Heart left ventricle (tissue), 16 donors: Measurements from ENCODE around the gene AMER3. TPM values are rescaled to one million over a fixed set of nuclear protein-coding genes. Genes with fewer than 3 reads are reported as not detected.
A peak's percentile ranks its signal among the peaks of the same experiment; 100 is the strongest.

ENCODE experiments used
- ATAC-seq, 4 donors: fragments of 200-7000 bp; cut with Tn5 transposase; one replicate each; pipeline ENCODE4 v1.9.1; 2020 to 2022; ENCODE audit warnings: moderate library complexity in 4 of 4, mild to moderate bottlenecking in 3 of 4, moderate number of reproducible peaks in 1 of 4
- DNase-seq, 5 donors: peaks; one replicate each; pipeline ENCODE4 v3.0.0-alpha.2; 2020
- H3K27ac ChIP-seq, 12 donors: fragments of 200-600 bp; sonication (generic) in 4 of 12; one replicate each; pipeline versions ENCODE4 v1.5.0 to v1.8.0; 2016 to 2022; ENCODE audit warnings: mild to moderate bottlenecking in 2 of 12
- H3K27me3 ChIP-seq, 9 donors: fragments of 200-600 bp; sonication (generic) in 2 of 9; one replicate each; pipeline versions ENCODE4 v1.5.1 to v1.8.0; 2016 to 2022; ENCODE audit warnings: mild to moderate bottlenecking in 3 of 9
- H3K36me3 ChIP-seq, 9 donors: fragments of 200-600 bp; sonication (generic) in 2 of 9; one replicate each; pipeline versions ENCODE4 v1.5.0 to v1.8.0; 2018 to 2022; ENCODE audit warnings: mild to moderate bottlenecking in 2 of 9
- H3K4me1 ChIP-seq, 12 donors: fragments of 200-600 bp; sonication (generic) in 4 of 12; one replicate each; pipeline versions ENCODE4 v1.5.0 to v1.8.0; 2016 to 2022; ENCODE audit warnings: mild to moderate bottlenecking in 3 of 12
- H3K4me3 ChIP-seq, 12 donors: fragments of 200-600 bp; sonication (generic) in 4 of 12; one replicate each; pipeline versions ENCODE4 v1.5.0 to v1.8.0; 2017 to 2022; ENCODE audit warnings: mild to moderate bottlenecking in 9 of 12, moderate library complexity in 4 of 12
- H3K9me3 ChIP-seq, 12 donors: fragments of 200-600 bp; sonication (generic) in 4 of 12; one replicate each; pipeline versions ENCODE4 v1.5.0 to v1.8.0; 2016 to 2022; ENCODE audit warnings: mild to moderate bottlenecking in 1 of 12
- CTCF ChIP-seq, 12 donors: fragments of 200-600 bp; sonication (generic) in 4 of 12; IDR thresholded peaks; one replicate each; pipeline versions ENCODE4 v1.5.0 to v1.8.0; 2018 to 2022; ENCODE audit warnings: antibody characterized with exemption in 12 of 12, mild to moderate bottlenecking in 5 of 12
- POLR2A ChIP-seq, 2 donors: fragments of 450-650 bp; IDR thresholded peaks; one replicate each; pipeline ENCODE4 v1.6.1; 2017; ENCODE audit warnings: antibody characterized with exemption in 2 of 2, mild to moderate bottlenecking in 2 of 2, moderate library complexity in 2 of 2
- WGBS, 4 donors: extraction: QIAGEN DNeasy Blood & Tissue Kit in 2 of 4; methylation state at CpG; one replicate each; pipeline versions ENCODE4 v1.1.5 to v1.1.7; 2013 to 2018; 5-methylcytosine and 5-hydroxymethylcytosine counted together
- intact Hi-C, 10 donors: fragments of 100-400 bp; cut with DNase I; formaldehyde crosslinking; loops; one replicate each; pipeline versions ENCODE4 v1.11.1 to v1.14.2; 2022
- polyA plus RNA-seq, 2 donors: library from polyadenylated mRNA; stranded (reverse); fragments of 200-250 nt; gene quantifications; one replicate each; pipeline ENCODE4 v1.2.3, GENCODE V29; 2013
- total RNA-seq, 9 donors: library from RNA; depleted of rRNA in 2 of 9; stranded (reverse); fragments of >200 nt in 2 of 9; fragmentation: NEBNext Ultra II Directional in 3 of 9; extraction: Animal tissue kit (Norgen Biotek cat#: 25700) in 3 of 9; gene quantifications; one replicate each; pipeline versions ENCODE4 v1.1.0 to v1.2.4, GENCODE V29; 2016 to 2023
- donor health status: ischemic (EF 13 %, LVEDD 7.1; RV severe dilation, severe dysfunction).
- donor health status: healthy with polysubstance abuse.
- donor health status: DM: no; HTN: yes; CAD: no.
- donor health status: DM: no; HTN: no; CAD: no.
- donor health status: ischemic (EF 25% LVEDD 6.9; RV normal size, moderate dysfunction).
- donor health status: ischemic (EF 25% LVEDD 5.7; RV mildly dilated, moderate dysfunction).
- donor health status: healthy.
- donor health status: DM: yes; HTN: yes; CAD: no.
- donor health status: ischemic (EF 35%, LVEDD 5.7; RV mildly dilated, moderate dysfunction).
- donor health status: nonischemic (EF 11% LVEDD 7.7; RV severe dilation, severe dysfunction).
- donor health status: DM: yes; HTN: yes; CAD: no.
- donor health status: PGD.
- donor health status: ischemic (EF 29% LVEDD 5.4; RV normal size, mild dysfunction).
- donor health status: nonischemic (EF 23%, LVEDD 6.1; RV moderate dilation, normal function).

AMER3 gene
- total and polyA plus RNA-seq, 11 donors, result not detected

GRCh38 chr2:130756053-130756873, 923 bp downstream of the AMER3 start:
- peak; percentile 50 to 84 (median 68) for ATAC-seq

DNA sequence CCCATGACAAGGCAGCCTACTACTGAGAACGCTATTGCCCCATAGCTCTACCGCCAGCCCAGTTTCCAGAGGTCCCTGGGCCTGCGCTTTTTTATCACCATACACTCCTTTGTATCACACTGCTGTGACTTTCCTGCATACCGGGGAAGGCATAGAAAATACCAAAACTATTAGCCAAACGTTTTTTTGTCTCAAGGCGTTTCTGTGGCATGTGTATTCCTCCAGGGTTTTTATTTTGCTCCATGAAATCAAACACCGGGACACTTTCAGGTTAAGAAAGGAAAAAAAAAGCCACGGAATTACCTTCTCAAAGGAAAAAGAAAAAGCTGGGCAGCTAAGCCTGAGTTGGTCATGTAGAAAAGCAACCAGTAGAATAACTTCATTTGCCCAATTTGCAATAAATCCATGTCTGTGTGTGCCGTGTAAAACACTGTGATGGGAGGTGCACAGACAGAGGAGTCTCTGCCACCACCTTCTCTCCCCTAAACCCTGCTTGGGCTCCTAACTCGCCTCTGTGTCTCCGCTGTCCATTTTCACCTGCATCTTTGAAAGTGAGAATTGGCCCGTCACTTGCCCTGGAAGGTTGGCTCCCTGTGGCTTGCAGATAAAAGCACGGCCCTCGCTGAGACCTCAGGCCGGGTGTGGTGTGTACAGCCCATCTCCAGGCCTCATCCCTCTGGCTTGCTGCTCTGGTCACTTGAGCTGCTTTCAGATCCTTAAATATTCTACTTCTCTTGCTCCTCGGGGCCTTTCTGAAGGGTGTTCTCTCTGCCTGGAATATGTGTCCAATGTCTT, 1.7 kb downstream of the AMER3 start:
- Histone ChIP-seq H3K27me3 (peaks cover 16 to 74% (median 35%) of the 10 kb centered on the region in 9 donors), H3K27ac (no peak overlapping the region), H3K9me3 (no peaks in the 10 kb centered on the region), H3K36me3 (no peaks in the 10 kb centered on the region), H3K4me3 (no peak overlapping the region), H3K4me1 (peaks cover 0 to 15% (median 0%) of the 10 kb centered on the region in 12 donors)
- intact Hi-C loops, result no loop called here
- DNase-seq (no peak), ATAC-seq (no peak)
- 22 to 29% (median 27%) methylated on average over 16 of the region's 16 CpGs for WGBS, 4 donors
- TF ChIP-seq POLR2A (IDR thresholded peaks at IDR 0.05) (no peak), CTCF (IDR thresholded peaks at IDR 0.05) (no peak)

More at GRCh38 chr2:130756053-130756873, 923 bp downstream of the AMER3 start:
- Histone ChIP-seq H3K4me3 (peak overlapping the region in 8 of 12 donors; percentile 17 to 45 (median 32)), H3K4me1 (peaks cover 0 to 15% (median 0%) of the 10 kb centered on the region in 12 donors), H3K27me3 (peaks cover 16 to 76% (median 35%) of the 10 kb centered on the region in 9 donors), H3K27ac (no peak overlapping the region), H3K9me3 (no peaks in the 10 kb centered on the region), H3K36me3 (no peaks in the 10 kb centered on the region)
- 1 to 3% (median 3%) methylated on average over 39 to 80 of the region's 80 CpGs for WGBS, 4 donors
- TF ChIP-seq POLR2A (IDR thresholded peaks at IDR 0.05) (no peak), CTCF (IDR thresholded peaks at IDR 0.05) (no peak)
- intact Hi-C loops, result no loop called here
- DNase-seq, result no peak

DNA sequence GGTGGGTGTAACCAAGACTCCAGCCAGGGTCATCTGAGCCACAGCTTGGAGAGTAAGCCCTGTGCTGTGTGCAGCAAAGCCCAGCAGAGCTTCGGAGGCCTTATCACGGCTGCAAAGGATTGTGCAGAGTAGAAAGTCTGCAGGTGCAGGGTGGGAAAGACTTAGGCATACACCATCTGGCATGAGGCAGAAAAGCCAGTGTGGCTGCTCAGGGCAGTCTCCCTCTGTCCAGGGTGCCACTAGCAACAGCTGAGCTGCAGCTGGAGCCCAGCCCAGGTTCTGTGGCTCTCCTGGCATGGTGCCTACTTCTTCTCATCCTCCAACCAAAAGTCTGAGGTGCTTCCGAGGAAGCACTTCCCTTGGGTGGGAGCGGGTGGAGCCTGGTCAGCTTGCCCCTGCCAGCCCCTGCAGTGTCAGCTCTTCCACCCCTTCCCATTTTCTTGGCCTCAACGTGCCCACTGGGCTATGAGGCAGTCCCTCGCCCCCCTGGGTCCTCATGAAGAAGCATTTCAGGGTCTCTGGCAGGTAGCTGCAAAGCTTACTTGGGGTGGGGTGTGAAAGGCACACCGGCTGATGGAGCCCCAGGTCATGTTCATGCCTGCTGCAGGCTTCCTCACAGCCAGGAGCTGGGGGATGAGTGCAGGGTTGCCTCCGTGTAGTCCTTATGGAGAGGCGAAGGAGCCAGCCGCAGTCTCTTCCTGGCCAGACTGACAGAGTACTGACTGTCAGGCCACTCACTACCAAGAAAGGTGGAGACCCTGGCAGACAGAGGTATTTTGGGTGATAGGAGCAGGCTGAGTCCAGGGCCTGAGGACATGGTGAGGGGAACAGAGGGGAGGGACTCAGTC, 4.8 kb downstream of the AMER3 start:
- ATAC-seq (peak in 1 of 4 donors; percentile 16), DNase-seq (no peak)
- Histone ChIP-seq H3K27ac (no peak overlapping the region), H3K36me3 (no peaks in the 10 kb centered on the region), H3K4me3 (no peak overlapping the region), H3K27me3 (peaks cover 14 to 78% (median 32%) of the 10 kb centered on the region in 9 donors), H3K4me1 (peaks cover 0 to 15% (median 0%) of the 10 kb centered on the region in 12 donors), H3K9me3 (no peaks in the 10 kb centered on the region)
- TF ChIP-seq CTCF (IDR thresholded peaks at IDR 0.05), result no peak
- TF ChIP-seq POLR2A (IDR thresholded peaks at IDR 0.05), result no peak
- intact Hi-C loops, result no loop called here
- 59 to 67% (median 64%) methylated on average over 9 to 10 of the region's 10 CpGs for WGBS, 4 donors
